ENCODE data around the gene UBE2O.

DNA sequence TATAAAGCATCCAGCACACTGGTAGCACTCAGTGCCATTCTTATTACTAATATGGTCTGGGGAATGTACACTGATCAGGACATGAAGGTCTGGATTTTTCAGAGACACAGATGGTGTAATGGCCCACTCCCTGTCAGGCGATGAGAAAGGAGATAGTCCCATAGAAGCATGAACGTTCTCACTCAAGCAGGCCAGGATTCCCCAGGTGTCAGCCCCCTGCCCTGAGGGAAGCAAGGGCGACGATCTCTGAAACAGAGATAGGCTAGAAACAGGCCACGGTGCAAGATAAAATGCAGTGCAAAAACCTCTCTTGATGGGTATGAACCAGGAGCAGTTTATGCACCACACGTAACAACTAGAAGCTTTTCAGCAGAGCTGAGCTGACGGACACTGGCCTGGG, 109.8 kb downstream of the UBE2O start:
- TF ChIP-seq, protein P1, sequence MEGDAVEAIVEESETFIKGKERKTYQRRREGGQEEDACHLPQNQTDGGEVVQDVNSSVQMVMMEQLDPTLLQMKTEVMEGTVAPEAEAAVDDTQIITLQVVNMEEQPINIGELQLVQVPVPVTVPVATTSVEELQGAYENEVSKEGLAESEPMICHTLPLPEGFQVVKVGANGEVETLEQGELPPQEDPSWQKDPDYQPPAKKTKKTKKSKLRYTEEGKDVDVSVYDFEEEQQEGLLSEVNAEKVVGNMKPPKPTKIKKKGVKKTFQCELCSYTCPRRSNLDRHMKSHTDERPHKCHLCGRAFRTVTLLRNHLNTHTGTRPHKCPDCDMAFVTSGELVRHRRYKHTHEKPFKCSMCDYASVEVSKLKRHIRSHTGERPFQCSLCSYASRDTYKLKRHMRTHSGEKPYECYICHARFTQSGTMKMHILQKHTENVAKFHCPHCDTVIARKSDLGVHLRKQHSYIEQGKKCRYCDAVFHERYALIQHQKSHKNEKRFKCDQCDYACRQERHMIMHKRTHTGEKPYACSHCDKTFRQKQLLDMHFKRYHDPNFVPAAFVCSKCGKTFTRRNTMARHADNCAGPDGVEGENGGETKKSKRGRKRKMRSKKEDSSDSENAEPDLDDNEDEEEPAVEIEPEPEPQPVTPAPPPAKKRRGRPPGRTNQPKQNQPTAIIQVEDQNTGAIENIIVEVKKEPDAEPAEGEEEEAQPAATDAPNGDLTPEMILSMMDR (IDR thresholded peaks at IDR 0.05 in 4 of 5, conservative IDR thresholded peaks at IDR 0.05 in 1 of 5): no peak
- TF ChIP-seq POLR2A (IDR thresholded peaks at IDR 0.05): no peak

All from gastrocnemius medialis (tissue), 4 donors.